HUES48 (cell line): ENCODE results near the gene MAP4.

Source experiments
- H3K27ac ChIP-seq: one replicate; pipeline ENCODE4 v1.7.0; 2013; ENCODE audit warnings: low read depth, low read length, inconsistent platforms
- H3K27me3 ChIP-seq: 2 replicates; pipeline ENCODE4 v1.6.1; 2013; ENCODE audit warnings: mild to moderate bottlenecking, low read length; ENCODE audit not compliant: control insufficient read depth, insufficient read depth
- H3K36me3 ChIP-seq: 2 replicates; pipeline ENCODE4 v1.6.1; 2013; ENCODE audit warnings: low read length; ENCODE audit not compliant: control insufficient read depth, insufficient read depth
- H3K4me1 ChIP-seq: 2 replicates; pipeline ENCODE4 v1.6.1; 2013; ENCODE audit warnings: mild to moderate bottlenecking, low read length; ENCODE audit not compliant: control insufficient read depth, insufficient read depth
- H3K4me3 ChIP-seq: 2 replicates; pipeline ENCODE4 v1.5.1; 2013; ENCODE audit warnings: mild to moderate bottlenecking, low read depth, low read length
- H3K9ac ChIP-seq: 2 replicates; pipeline ENCODE4 v1.6.1; 2013; ENCODE audit warnings: mild to moderate bottlenecking, low read depth, low read length, moderate library complexity
- H3K9me3 ChIP-seq: 2 replicates; pipeline ENCODE4 v1.6.1; 2013; ENCODE audit warnings: low read length; ENCODE audit not compliant: control insufficient read depth, insufficient read depth

The MAP4 gene

DNA sequence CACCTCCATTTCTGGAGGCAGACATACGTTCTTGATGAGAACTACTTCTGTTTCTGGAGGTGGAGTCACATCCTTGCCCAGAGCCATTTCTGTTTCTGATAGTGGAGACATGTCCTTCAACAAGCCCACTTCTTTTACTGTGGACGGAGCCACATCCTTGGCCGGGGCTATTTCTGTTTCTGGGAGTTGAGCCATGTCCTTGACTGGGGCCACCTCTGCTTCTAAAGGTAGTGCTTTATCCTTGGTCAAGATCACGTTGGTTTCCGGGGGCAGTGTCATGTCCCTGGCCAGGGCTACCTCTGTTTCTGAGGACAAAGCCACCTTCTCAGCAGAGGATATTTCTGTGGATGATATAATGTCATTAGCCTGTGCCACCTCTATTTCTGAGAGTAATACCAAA lies 100.0 kb downstream of the MAP4 start:
- Histone ChIP-seq H3K4me1 (no peaks in the 10 kb centered on the region), H3K9ac (no peak overlapping the region), H3K27me3 (no peaks in the 10 kb centered on the region), H3K9me3 (no peaks in the 10 kb centered on the region), H3K27ac (no peak overlapping the region), H3K4me3 (no peak overlapping the region), H3K36me3 (peaks cover 71% of the 10 kb centered on the region)

DNA sequence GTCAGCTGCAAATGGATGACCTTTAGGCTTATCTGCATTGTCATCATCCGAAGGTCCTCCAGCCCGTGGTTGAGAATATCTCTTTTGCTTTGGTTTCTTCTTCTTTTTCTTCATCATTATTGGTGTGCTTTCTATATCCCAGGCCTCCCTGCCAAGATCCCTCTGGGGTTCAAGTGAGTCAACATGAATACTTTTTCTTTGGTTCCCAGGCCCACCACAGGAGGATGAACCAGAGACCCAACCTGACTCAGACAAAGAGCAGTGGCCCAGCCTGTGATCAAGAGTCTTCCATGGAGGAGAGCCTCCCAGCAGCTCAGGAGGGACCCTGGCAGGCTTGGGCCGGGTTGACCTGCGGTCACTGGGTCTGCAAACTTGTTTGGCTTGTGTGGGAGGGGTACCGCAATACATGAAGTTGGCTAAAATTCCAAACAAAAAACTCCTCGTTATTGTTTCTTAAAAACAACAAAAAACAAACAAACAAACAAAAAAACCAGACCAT lies 104.2 kb downstream of the MAP4 start:
- peaks cover 6% of the 10 kb centered on the region; the same call in 1 of the 2 replicates for H3K4me1 ChIP-seq
- no peak overlapping the region for H3K4me3 ChIP-seq
- no peaks in the 10 kb centered on the region for H3K9me3 ChIP-seq
- H3K27ac ChIP-seq: no peak overlapping the region
- H3K9ac ChIP-seq: no peak overlapping the region
- peaks cover 68% of the 10 kb centered on the region for H3K36me3 ChIP-seq
- H3K27me3 ChIP-seq: no peaks in the 10 kb centered on the region

DNA sequence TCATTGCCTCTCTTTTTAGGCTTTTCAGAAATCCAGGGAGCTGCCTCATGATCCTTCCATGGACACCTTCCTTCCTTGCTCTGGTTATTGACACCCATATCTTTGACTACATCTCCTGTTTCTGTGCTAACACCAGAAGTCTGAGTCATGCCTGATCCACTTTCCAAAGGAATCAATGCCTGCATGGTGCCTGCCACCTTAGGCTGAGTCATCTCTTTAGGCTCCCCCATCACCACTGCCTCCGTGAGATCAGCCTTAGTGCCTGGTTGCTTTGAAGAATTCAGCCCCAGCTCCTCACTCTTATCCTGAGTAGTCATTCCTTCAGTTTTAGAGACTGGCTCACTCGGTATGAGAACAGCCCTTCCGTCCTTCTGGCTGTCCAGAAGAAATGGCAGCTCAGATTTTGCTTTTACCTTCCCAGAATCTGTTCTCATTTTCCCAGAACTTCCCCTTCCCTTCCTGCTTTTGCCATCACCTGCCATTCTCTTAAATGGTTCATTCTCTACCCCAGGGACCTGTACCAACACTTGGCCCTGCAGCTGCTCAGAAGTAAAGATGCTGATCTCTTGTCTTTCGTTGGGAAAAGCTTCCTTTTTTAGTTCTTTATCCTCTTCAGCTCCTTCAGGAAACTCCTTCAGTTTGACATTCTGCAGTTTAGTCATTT lies 105.3 kb downstream of the MAP4 start:
- H3K27ac ChIP-seq: peak overlapping the region; percentile 76
- peaks cover 57% of the 10 kb centered on the region for H3K36me3 ChIP-seq
- no peak overlapping the region; the same call in 1 of the 2 replicates for H3K9ac ChIP-seq
- H3K4me3 ChIP-seq: no peak overlapping the region
- H3K9me3 ChIP-seq: no peaks in the 10 kb centered on the region
- peaks cover 6% of the 10 kb centered on the region; the same call in 1 of the 2 replicates for H3K4me1 ChIP-seq
- H3K27me3 ChIP-seq: no peaks in the 10 kb centered on the region

DNA sequence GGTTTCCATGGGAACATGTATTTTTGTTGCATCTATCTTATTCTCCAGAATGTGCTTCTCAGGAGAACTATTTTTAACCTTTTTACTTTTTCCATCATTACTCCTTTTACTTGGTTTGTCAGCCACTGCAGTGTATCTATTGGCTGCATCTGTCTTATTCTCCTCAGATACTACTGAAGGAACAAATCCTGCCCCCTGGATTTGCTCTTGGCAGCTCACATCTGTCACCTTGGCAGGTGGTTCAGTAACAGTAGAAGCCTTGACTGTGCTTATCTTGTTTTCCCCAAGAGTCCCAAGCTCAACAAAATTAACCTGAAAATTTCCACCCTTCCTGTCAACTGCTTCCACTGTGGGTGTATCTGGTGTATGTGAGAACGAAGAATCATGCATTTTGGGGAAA lies 106.0 kb downstream of the MAP4 start:
- H3K27ac ChIP-seq: peak overlapping the region; percentile 34
- no peaks in the 10 kb centered on the region for H3K27me3 ChIP-seq
- no peak overlapping the region for H3K4me3 ChIP-seq
- H3K4me1 ChIP-seq: peaks cover 6% of the 10 kb centered on the region; the same call in 1 of the 2 replicates
- H3K36me3 ChIP-seq: peaks cover 50% of the 10 kb centered on the region
- no peaks in the 10 kb centered on the region for H3K9me3 ChIP-seq
- no peak overlapping the region for H3K9ac ChIP-seq

DNA sequence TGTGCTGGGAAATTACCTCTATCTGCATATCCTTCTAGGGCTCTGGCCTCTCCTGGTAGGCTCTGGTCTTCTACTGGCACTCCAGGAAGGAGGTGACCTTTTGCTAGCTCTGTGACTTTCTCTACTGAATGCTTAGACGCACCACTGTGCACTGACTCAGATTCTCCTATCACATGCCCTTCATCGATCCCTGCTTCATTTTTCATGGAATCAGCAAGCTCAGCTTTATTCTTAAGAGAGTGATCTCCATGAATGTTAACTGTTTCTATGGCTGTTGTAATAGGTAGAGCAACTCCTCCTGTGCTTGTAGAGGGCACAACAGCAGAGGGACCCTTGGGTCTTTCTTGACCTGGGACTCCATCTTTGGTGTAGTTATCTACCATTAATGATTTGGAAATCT lies 106.6 kb downstream of the MAP4 start:
- Histone ChIP-seq H3K9me3 (no peaks in the 10 kb centered on the region), H3K27me3 (no peaks in the 10 kb centered on the region), H3K4me1 (peaks cover 6% of the 10 kb centered on the region; the same call in 1 of the 2 replicates), H3K36me3 (peaks cover 45% of the 10 kb centered on the region), H3K4me3 (no peak overlapping the region), H3K9ac (no peak overlapping the region), H3K27ac (no peak overlapping the region)

DNA sequence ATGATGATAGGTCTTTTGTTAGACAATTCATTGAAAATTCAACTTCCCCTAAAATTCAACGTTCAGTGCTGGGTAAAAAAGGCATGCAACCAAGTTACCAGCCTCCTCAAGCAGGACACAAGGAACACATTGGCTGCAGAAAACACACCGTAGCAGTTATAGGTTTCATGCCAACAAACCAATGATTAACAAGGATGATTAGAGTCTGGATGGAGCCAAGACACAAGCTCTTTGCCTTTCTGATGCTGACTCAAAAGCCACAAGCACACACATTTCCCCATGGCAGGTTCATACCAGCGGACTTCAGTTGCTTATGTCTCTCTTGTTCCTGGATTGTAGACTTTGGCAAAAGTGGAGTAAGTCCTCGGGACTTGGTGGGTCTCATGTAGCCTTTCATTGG lies 107.5 kb downstream of the MAP4 start:
- Histone ChIP-seq H3K9me3 (no peaks in the 10 kb centered on the region), H3K27me3 (no peaks in the 10 kb centered on the region), H3K4me3 (no peak overlapping the region), H3K27ac (no peak overlapping the region), H3K36me3 (peaks cover 37% of the 10 kb centered on the region), H3K4me1 (peaks cover 6% of the 10 kb centered on the region; the same call in 1 of the 2 replicates), H3K9ac (no peak overlapping the region)

DNA sequence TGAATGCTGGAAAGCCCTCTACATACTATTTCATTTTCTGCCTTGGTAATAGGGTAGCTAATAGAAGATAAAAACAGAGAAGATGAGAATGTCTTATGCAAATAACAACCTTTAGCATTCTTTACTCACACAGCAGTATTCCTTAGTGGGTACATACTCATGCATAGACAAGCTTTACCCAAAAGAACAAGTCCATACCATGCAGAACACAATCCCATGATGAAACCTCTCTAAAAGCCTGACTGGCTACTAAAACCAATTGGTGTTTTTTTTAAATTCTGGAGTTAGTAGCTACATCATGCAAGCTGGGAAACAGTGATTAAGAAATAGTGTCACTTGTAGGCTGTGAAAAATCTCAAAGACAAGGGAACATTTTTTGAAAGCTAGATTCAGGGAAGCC lies 108.4 kb downstream of the MAP4 start:
- Histone ChIP-seq H3K4me3 (no peak overlapping the region), H3K9ac (no peak overlapping the region), H3K27me3 (no peaks in the 10 kb centered on the region), H3K9me3 (no peaks in the 10 kb centered on the region), H3K36me3 (peaks cover 27% of the 10 kb centered on the region), H3K27ac (no peak overlapping the region), H3K4me1 (peaks cover 6% of the 10 kb centered on the region; the same call in 1 of the 2 replicates)

DNA sequence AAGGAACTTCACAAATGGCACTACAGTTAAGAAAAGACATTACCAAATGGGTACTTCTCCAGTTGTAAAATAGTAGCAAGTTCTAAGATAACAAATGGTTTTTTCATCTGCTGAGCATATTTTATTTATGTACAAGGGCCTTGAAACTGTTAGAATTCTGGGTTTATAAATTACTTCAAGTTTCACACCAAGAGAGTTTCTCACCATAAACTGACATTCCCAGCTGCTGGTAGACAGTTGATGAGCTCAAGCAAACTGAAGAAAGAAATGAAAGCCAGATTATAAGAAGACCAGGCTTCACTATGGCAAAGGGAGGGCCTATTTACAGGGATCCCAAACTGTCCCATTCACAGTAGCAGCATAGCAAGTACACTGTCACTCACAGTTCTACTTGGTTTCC lies 113.5 kb downstream of the MAP4 start:
- H3K9ac ChIP-seq: no peak overlapping the region
- H3K4me3 ChIP-seq: no peak overlapping the region
- no peaks in the 10 kb centered on the region for H3K27me3 ChIP-seq
- H3K4me1 ChIP-seq: 0 out of 2 replicates have a peak, but pooled peaks cover 2% of the 10 kb centered on the region
- peaks cover 14% of the 10 kb centered on the region; the same call in 1 of the 2 replicates for H3K36me3 ChIP-seq
- no peak overlapping the region for H3K27ac ChIP-seq
- H3K9me3 ChIP-seq: no peaks in the 10 kb centered on the region

DNA sequence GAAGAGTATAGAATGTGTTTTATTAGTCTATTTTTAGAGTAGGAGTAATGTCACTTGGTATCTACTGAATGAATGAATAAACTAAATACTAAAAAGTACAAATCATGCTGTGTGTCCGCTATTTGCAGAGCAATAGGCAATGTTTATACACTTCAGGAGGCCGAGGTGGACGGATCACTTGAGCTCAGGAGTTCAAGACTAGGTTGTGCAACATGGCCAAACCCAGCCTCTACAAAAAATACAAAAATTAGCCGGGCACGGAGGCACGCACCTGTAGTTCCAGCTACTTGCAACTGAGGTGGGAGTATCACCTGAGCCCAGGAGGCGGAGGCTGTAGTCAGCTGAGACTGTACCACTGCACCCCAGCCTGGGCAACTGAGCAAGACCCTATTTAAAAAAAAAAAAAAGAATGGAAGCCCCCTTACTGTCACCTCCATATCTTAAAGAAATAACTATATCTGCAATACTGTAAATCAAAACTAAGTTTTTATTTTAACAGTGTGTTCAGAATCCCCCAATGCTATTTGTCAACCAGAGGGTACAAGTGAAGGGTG lies 114.9 kb downstream of the MAP4 start:
- Histone ChIP-seq H3K9me3 (no peaks in the 10 kb centered on the region), H3K27me3 (no peaks in the 10 kb centered on the region), H3K4me3 (no peak overlapping the region), H3K36me3 (peaks cover 14% of the 10 kb centered on the region; the same call in 1 of the 2 replicates), H3K27ac (no peak overlapping the region), H3K9ac (no peak overlapping the region), H3K4me1 (no peaks in the 10 kb centered on the region)

DNA sequence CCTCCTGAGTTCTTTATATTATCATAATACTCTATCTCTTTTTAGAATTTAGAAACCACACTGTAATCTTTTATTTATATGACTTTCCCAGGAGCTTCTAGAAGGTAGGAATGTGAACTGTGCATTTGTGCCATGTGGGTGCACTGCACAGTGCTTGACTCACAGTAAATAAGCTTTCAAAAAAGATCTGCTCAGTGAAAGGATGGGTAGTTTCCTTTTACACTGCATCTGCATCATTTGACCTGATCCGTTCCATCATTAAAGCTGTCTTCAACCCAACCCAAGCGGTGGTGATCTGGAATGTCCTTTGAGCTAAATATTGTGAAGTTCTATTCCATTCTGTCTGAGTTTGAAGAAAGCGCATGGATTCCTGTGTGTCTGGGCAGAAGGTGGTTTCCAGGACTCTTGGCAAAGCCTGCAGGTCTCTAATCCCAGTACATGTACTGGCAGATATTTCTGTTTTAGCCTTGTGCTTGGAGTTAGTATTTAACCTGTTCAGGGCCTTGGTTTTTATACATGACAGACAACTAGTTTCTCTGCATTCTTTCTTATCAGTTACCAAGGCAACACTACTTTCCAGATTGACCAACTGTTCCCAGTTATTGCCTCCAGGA lies 116.6 kb downstream of the MAP4 start:
- no peaks in the 10 kb centered on the region for H3K9me3 ChIP-seq
- peaks cover 14% of the 10 kb centered on the region; the same call in 1 of the 2 replicates for H3K36me3 ChIP-seq
- no peaks in the 10 kb centered on the region for H3K27me3 ChIP-seq
- H3K27ac ChIP-seq: no peak overlapping the region
- no peak overlapping the region for H3K9ac ChIP-seq
- no peak overlapping the region for H3K4me3 ChIP-seq
- H3K4me1 ChIP-seq: no peaks in the 10 kb centered on the region

DNA sequence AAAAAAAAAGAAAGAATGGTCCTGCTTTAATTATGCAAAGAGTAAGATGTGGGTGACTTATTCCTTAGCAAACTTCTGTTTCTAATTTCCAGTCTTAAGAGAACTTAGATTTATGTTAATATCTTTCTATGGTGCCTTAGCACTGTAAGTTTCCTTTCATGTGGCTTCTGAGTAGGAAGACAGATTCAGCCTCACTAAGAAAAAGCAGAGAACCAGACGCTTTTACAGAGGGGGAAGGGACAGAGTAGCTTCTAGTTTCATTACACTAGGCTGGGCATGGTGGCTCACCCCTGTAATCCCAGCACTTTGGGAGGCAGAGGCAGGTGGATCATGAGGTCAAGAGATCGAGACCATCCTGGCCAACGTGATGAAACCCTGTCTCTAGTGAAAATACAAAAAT lies 118.3 kb downstream of the MAP4 start:
- H3K4me3 ChIP-seq: no peak overlapping the region
- H3K27me3 ChIP-seq: no peaks in the 10 kb centered on the region
- H3K9ac ChIP-seq: no peak overlapping the region
- no peak overlapping the region for H3K27ac ChIP-seq
- no peaks in the 10 kb centered on the region for H3K9me3 ChIP-seq
- peaks cover 14% of the 10 kb centered on the region; the same call in 1 of the 2 replicates for H3K36me3 ChIP-seq
- H3K4me1 ChIP-seq: peaks cover 12% of the 10 kb centered on the region
